ENCODE measurements around the gene SERINC5. TPM values are rescaled to one million over a fixed set of nuclear protein-coding genes. Genes with fewer than 3 reads are reported as not detected.
"Not testable (repeated sequence)": the region's sequence is repeated elsewhere in the genome, so short reads cannot be mapped to it uniquely, and the experiment has no call there.

The SERINC5 gene
- total RNA-seq, 5 donors from 2014 or later (not counting 1 experiment from before 2014, with no cell fraction given), result 109 to 170 (median 112) TPM

DNA sequence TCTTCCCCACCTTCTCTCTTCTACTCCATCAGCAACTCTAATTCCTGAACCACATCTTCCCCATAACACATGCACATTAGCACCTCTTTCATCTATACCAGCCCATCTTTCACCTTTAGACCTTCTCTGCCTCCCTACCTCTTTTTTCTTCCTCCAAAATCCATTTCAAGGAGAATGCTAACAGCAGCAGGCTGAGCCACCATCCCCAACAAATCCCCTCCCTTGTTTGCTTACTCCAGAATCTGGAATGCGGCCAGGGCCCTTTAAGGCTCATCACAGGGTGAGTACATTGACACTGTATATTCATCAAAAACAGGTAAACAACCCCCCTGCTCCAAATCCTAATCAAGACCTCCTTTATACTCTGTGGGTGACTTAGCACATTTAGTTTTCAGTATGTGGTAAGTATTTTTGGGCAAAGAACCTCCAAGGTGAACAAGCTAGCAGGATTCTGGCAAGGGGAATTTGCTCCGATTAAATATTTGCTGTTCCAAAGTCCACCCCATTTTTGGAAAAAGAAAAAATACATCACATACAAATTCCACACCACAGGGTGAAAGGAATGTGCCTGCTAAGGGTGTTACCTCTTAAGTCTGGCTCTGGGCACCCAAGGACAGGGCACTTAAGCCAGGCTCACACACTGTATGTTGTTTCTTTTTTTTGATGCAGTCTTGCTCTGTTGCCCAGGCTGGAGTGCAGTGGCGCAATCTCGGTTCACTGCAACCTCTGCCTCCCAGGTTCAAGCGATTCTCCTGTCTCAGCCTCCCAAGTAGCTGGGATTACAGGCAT lies 71.4 kb downstream of the SERINC5 start:
- WGBS (ENCODE audit: insufficient coverage), result 100% methylated on average over 1 of the region's 5 CpGs

DNA sequence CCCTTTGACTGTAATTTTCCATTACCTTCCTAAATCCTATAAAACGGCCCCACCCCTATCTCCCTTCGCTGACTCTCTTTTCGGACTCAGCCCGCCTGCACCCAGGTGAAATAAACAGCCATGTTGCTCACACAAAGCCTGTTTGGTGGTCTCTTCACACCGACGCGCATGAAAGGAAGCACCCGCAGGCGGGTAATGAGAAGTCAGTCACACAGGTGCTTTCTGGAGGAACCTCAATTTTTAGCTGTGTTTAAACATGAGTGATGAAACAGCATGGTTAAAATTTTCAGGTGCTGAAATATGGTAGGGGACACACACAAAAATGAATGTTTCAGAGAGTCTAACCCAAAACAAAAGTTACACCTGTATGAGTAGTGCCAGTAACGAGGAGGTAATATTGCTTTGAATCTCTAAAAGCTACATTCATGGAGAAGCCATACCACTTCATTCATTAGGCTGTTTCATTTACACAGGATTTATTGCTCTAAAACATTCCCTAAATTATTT lies 72.1 kb downstream of the SERINC5 start:
- H3K27me3 ChIP-seq (replicated peaks in 1 of 2; ENCODE audit: control insufficient read depth in 2 of 2, extremely low read depth in 1 of 2, insufficient read depth in 2 of 2, low read length in 1 of 2); H3K36me3 ChIP-seq (ENCODE audit: control insufficient read depth in 2 of 2, extremely low read depth in 1 of 2, insufficient read depth in 1 of 2, low read length in 1 of 2); POLR2A ChIA-PET; H3K4me3 ChIP-seq (ENCODE audit: control insufficient read depth in 1 of 2, extremely low read depth in 1 of 2, low read length in 1 of 2); H3K9me3 ChIP-seq; H3K27me3 Mint-ChIP-seq; H3K9me3 Mint-ChIP-seq: not testable (repeated sequence)
- H3K4me1 ChIP-seq (ENCODE audit: control insufficient read depth in 1 of 2, extremely low read depth in 1 of 2, insufficient read depth in 2 of 2, low read length in 2 of 2), result peaks cover 85 to 87% of the 10 kb centered on the region in 2 experiments
- peak overlapping the region; percentile 18 to 64 (median 48) for H3K4me3 Mint-ChIP-seq
- 26% methylated on average over 7 of the region's 10 CpGs for WGBS (ENCODE audit: insufficient coverage)
- H3K27ac ChIP-seq (ENCODE audit: low read length), result peak overlapping the region; percentile 39
- DNase-seq (peak in 25 of 35 experiments; percentile 21 to 60 (median 45)), ATAC-seq (replicated peaks in 1 of 4) (peak; percentile 29 to 62 (median 35))
- peaks cover 90 to 97% (median 92%) of the 10 kb centered on the region in 3 donors for H3K4me1 Mint-ChIP-seq
- H3K36me3 Mint-ChIP-seq, result peaks cover 22% of the 10 kb centered on the region
- peak overlapping the region; percentile 88 to 93 for H3K27ac Mint-ChIP-seq
- CTCF ChIA-PET, result interaction anchor here in 1 of 2 donors (0.6 to 1.6 kb wide), 2 partner anchors 21 to 90 kb away, joined by 3 to 6 read pairs; no protein-coding TSS in a partner anchor

More for the DNA sequence above, 71.4 kb downstream of the SERINC5 start:
- peaks cover 91 to 99% (median 93%) of the 10 kb centered on the region in 3 donors for H3K4me1 Mint-ChIP-seq
- POLR2A ChIA-PET, result no interaction called here
- H3K9me3 Mint-ChIP-seq, result no peaks in the 10 kb centered on the region
- Histone ChIP-seq H3K4me3 (ENCODE audit: control insufficient read depth in 1 of 2, extremely low read depth in 1 of 2, low read length in 1 of 2) (no peak overlapping the region), H3K4me1 (ENCODE audit: control insufficient read depth in 1 of 2, extremely low read depth in 1 of 2, insufficient read depth in 2 of 2, low read length in 2 of 2) (peaks cover 88 to 89% of the 10 kb centered on the region in 2 experiments), H3K36me3 (ENCODE audit: control insufficient read depth in 2 of 2, extremely low read depth in 1 of 2, insufficient read depth in 1 of 2, low read length in 1 of 2) (no peaks in the 10 kb centered on the region), H3K9me3 (no peaks in the 10 kb centered on the region), H3K27ac (ENCODE audit: low read length) (peak overlapping the region; percentile 39), H3K27me3 (replicated peaks in 1 of 2; ENCODE audit: control insufficient read depth in 2 of 2, extremely low read depth in 1 of 2, insufficient read depth in 2 of 2, low read length in 1 of 2) (no peaks in the 10 kb centered on the region)
- H3K27me3 Mint-ChIP-seq, result no peaks in the 10 kb centered on the region
- ATAC-seq (replicated peaks in 1 of 4) (no peak), DNase-seq (peak in 1 of 35 experiments; percentile 12)
- peaks cover 22% of the 10 kb centered on the region for H3K36me3 Mint-ChIP-seq
- CTCF ChIA-PET, result interaction anchor here (0.6 to 1.4 kb wide), 4 partner anchors 21 to 90 kb away, joined by 3 to 4 read pairs (median 3); no protein-coding TSS in a partner anchor
- peak overlapping the region; percentile 88 to 93 for H3K27ac Mint-ChIP-seq
- peak overlapping the region; percentile 48 to 64 (median 52) for H3K4me3 Mint-ChIP-seq

DNA sequence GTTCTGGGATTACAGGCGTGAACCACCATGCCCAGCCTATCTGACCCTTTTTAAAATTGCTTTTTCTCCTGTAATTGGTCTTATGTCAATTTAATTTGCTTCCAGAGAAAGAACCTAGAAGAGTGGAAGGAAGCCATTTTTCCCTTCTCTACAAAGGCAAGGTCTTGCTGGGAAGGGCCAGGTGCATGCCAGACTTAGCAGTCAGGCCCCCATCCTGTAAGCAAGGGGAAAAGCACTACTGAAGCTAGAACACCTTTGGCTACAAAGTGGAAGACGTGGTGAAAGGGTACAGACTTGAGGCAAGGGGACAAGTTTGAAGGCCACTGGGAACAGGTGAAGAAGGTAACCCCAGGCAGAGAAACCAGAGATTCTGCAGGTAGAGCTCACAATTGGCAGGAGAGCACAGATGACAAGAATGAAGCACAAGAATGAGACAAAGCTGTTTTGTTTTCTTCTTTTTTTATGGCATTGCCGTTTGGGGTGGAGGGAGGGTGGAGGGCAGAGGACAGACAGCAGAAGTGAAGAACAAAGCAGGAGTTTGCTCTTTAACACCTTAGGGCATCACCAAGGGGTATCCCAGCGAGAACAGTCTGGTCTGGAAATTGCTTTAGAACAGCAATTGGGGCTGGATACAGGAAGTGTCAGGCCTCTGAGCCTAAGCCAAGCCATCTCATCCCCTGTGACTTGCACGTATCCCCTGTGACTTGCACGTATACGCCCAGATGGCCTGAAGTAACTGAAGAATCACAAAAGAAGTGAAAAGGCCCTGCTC lies 72.9 kb downstream of the SERINC5 start:
- CTCF ChIA-PET, result interaction anchor here in 1 of 2 donors (0.6 to 1.6 kb wide), 2 partner anchors 22 to 51 kb away, joined by 5 to 6 read pairs; no protein-coding TSS in a partner anchor
- Histone ChIP-seq H3K9me3 (no peaks in the 10 kb centered on the region), H3K4me3 (ENCODE audit: control insufficient read depth in 1 of 2, extremely low read depth in 1 of 2, low read length in 1 of 2) (no peak overlapping the region), H3K36me3 (ENCODE audit: control insufficient read depth in 2 of 2, extremely low read depth in 1 of 2, insufficient read depth in 1 of 2, low read length in 1 of 2) (no peaks in the 10 kb centered on the region), H3K27me3 (replicated peaks in 1 of 2; ENCODE audit: control insufficient read depth in 2 of 2, extremely low read depth in 1 of 2, insufficient read depth in 2 of 2, low read length in 1 of 2) (no peaks in the 10 kb centered on the region), H3K4me1 (ENCODE audit: control insufficient read depth in 1 of 2, extremely low read depth in 1 of 2, insufficient read depth in 2 of 2, low read length in 2 of 2) (peaks cover 78 to 83% of the 10 kb centered on the region in 2 experiments), H3K27ac (ENCODE audit: low read length) (peak overlapping the region; percentile 39)
- POLR2A ChIA-PET, result interaction anchor here in 1 of 2 donors (1.1 kb wide), 1 partner anchor 30 kb away, joined by 4 read pairs; no protein-coding TSS in a partner anchor
- Mint-ChIP-seq H3K4me1 (peaks cover 87 to 92% (median 90%) of the 10 kb centered on the region in 3 donors), H3K27me3 (no peaks in the 10 kb centered on the region), H3K27ac (peak overlapping the region; percentile 88 to 93), H3K9me3 (no peaks in the 10 kb centered on the region), H3K4me3 (peak overlapping the region; percentile 18 to 64 (median 48)), H3K36me3 (peaks cover 22% of the 10 kb centered on the region)
- ATAC-seq (replicated peaks in 1 of 4), result peak; percentile 28 to 47 (median 42)
- peak in 4 of 35 experiments; percentile 19 to 54 (median 28) for DNase-seq
- WGBS (ENCODE audit: insufficient coverage), result 14% methylated on average over 2 of the region's 7 CpGs

DNA sequence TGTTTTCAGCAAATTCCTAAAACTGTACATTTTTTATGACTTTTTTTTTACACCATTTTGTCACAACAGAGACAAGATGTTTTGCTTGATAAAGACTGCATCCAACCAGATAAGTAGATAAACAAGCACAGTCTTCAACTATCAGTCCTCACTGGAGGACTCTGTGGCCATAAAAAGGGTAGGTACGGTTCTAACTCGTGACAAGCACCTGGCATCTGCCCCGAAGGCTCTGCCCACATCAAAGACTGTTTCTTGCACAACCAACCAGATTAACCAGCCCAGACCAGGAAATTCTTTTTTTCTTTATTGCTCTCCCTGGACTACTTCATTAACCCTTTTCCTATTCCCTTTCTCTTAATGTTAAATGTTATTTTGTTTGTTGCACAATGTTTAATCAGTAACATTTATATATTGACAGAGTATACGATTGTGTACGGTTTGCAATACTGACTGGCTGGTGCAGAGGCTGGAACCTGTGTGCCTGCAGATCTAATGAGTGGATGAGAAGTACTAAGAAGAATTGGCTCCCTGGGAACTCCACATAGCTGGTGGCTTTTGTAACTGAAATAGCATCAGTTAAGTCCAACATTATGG lies 74.1 kb downstream of the SERINC5 start:
- H3K4me3 Mint-ChIP-seq, result peak overlapping the region; percentile 40 to 64 (median 50)
- ATAC-seq (replicated peaks in 1 of 4) (peak; percentile 66 to 77 (median 75)), DNase-seq (peak in 30 of 35 experiments; percentile 25 to 82 (median 42))
- no CpG with 5 or more reads among the region's 5 CpGs for WGBS (ENCODE audit: insufficient coverage)
- Histone ChIP-seq H3K27ac (ENCODE audit: low read length) (peak overlapping the region; percentile 63), H3K4me1 (ENCODE audit: control insufficient read depth in 1 of 2, extremely low read depth in 1 of 2, insufficient read depth in 2 of 2, low read length in 2 of 2) (peaks cover 73% of the 10 kb centered on the region in 2 experiments), H3K27me3 (replicated peaks in 1 of 2; ENCODE audit: control insufficient read depth in 2 of 2, extremely low read depth in 1 of 2, insufficient read depth in 2 of 2, low read length in 1 of 2) (no peaks in the 10 kb centered on the region), H3K4me3 (ENCODE audit: control insufficient read depth in 1 of 2, extremely low read depth in 1 of 2, low read length in 1 of 2) (peak overlapping the region in 1 of 2 donors; percentile 5), H3K9me3 (no peaks in the 10 kb centered on the region), H3K36me3 (ENCODE audit: control insufficient read depth in 2 of 2, extremely low read depth in 1 of 2, insufficient read depth in 1 of 2, low read length in 1 of 2) (peaks cover 0 to 11% of the 10 kb centered on the region in 2 donors)
- H3K36me3 Mint-ChIP-seq, result peaks cover 27% of the 10 kb centered on the region
- CTCF ChIA-PET, result interaction anchor here in 1 of 2 donors (0.7 to 1.6 kb wide), 2 partner anchors 23 to 29 kb away, joined by 3 to 7 read pairs; no protein-coding TSS in a partner anchor
- no peaks in the 10 kb centered on the region for H3K27me3 Mint-ChIP-seq
- H3K4me1 Mint-ChIP-seq, result peaks cover 89 to 93% (median 90%) of the 10 kb centered on the region in 3 donors
- H3K9me3 Mint-ChIP-seq, result no peaks in the 10 kb centered on the region
- POLR2A ChIA-PET, result interaction anchor here in 1 of 2 donors (0.6 to 1.1 kb wide), 3 partner anchors 12 to 33 kb away, joined by 3 to 6 read pairs (median 4); no protein-coding TSS in a partner anchor
- H3K27ac Mint-ChIP-seq, result peak overlapping the region; percentile 88 to 93

DNA sequence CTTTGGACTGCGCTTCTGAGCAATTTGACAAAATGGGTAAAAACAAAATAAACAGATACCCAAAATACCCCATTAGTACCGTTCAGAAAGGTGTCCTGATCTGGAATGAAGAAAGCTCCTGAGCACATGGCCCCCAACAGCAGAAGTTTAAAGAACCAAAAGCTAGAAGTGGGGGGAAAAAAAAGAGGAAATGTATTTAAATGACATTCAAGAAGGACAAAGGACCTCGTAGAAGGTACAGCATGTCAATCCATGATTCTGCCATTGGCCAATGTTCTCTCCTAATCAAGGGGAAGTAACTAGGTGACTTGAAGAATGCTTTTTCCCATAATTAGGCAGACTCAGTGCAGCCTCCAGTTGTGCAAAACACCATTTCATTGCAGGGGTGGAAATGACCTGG lies 78.6 kb downstream of the SERINC5 start:
- Histone ChIP-seq H3K9me3 (no peaks in the 10 kb centered on the region), H3K27me3 (replicated peaks in 1 of 2; ENCODE audit: control insufficient read depth in 2 of 2, extremely low read depth in 1 of 2, insufficient read depth in 2 of 2, low read length in 1 of 2) (no peaks in the 10 kb centered on the region), H3K4me3 (ENCODE audit: control insufficient read depth in 1 of 2, extremely low read depth in 1 of 2, low read length in 1 of 2) (no peak overlapping the region), H3K36me3 (ENCODE audit: control insufficient read depth in 2 of 2, extremely low read depth in 1 of 2, insufficient read depth in 1 of 2, low read length in 1 of 2) (peaks cover 2 to 41% of the 10 kb centered on the region in 2 donors), H3K4me1 (ENCODE audit: control insufficient read depth in 1 of 2, extremely low read depth in 1 of 2, insufficient read depth in 2 of 2, low read length in 2 of 2) (peaks cover 34 to 36% of the 10 kb centered on the region in 2 experiments), H3K27ac (ENCODE audit: low read length) (no peak overlapping the region)
- Mint-ChIP-seq H3K4me1 (peaks cover 69 to 73% (median 70%) of the 10 kb centered on the region in 3 donors), H3K4me3 (peak overlapping the region in 1 of 3 donors; percentile 9), H3K36me3 (peaks cover 38% of the 10 kb centered on the region), H3K9me3 (no peaks in the 10 kb centered on the region), H3K27ac (peak overlapping the region; percentile 59 to 88), H3K27me3 (no peaks in the 10 kb centered on the region)
- ChIA-PET CTCF (no interaction called here), POLR2A (interaction anchor here in 1 of 2 donors (0.5 kb wide), 1 partner anchor 69 kb away, joined by 8 read pairs; no protein-coding TSS in a partner anchor)
- no peak for DNase-seq
- ATAC-seq (replicated peaks in 1 of 4), result no peak
- no CpG with 5 or more reads among the region's 3 CpGs for WGBS (ENCODE audit: insufficient coverage)

Data from T-cell (primary cell).